Skin of body (tissue), 2 donors: ENCODE data around the gene ASPHD1. TPM values are rescaled to one million over a fixed set of nuclear protein-coding genes. Genes with fewer than 3 reads are reported as not detected.
"Not testable (repeated sequence)": the region's sequence is repeated elsewhere in the genome, so short reads cannot be mapped to it uniquely, and the experiment has no call there.

Experiments used
- DNase-seq: peaks from one replicate; lab custom pipeline; 2025; lab: John Stamatoyannopoulos, UW
- total RNA-seq: library from RNA; depleted of rRNA; stranded (reverse); fragments of >200 nt; gene quantifications from one replicate; pipeline ENCODE4 v1.2.3, GENCODE V29; 2014

The ASPHD1 gene
- 0.39 TPM for total RNA-seq

GRCh38 chr16:29900102-29900887 is at the start of gene ASPHD1:
ASPHD1 (plus strand) TSS chr16:29900488; CDS start chr16:29900972, 484 bp downstream.
- DNase-seq: peak; percentile 36

GRCh38 chr16:29850998-29851397 is 49.3 kb upstream of the ASPHD1 start:
- no peak for DNase-seq

- peak; percentile 86 for DNase-seq
Measured at GRCh38 chr16:29852654-29853053, 47.6 kb upstream of the ASPHD1 start.

GRCh38 chr16:29854520-29855100 is 45.7 kb upstream of the ASPHD1 start:
- no peak for DNase-seq

GRCh38 chr16:29857133-29857760 is 43.0 kb upstream of the ASPHD1 start:
- no peak for DNase-seq

- DNase-seq: no peak
Measured at GRCh38 chr16:29858149-29858849, 42.0 kb upstream of the ASPHD1 start.

- DNase-seq: no peak
Measured at GRCh38 chr16:29858974-29859373, 41.3 kb upstream of the ASPHD1 start.

GRCh38 chr16:29860218-29860617 is 40.1 kb upstream of the ASPHD1 start:
- no peak for DNase-seq

- DNase-seq: no peak
Measured at GRCh38 chr16:29862383-29862883, 37.9 kb upstream of the ASPHD1 start.

GRCh38 chr16:29862884-29863668 is 37.2 kb upstream of the ASPHD1 start, which contains the start of gene CDIPT:
CDIPT (minus strand) TSS chr16:29863226; CDS start chr16:29862857, 369 bp downstream.
- DNase-seq: peak; percentile 96

- no peak for DNase-seq
Measured at GRCh38 chr16:29863669-29863984, 36.7 kb upstream of the ASPHD1 start.

- DNase-seq: no peak
Measured at GRCh38 chr16:29864205-29864604, 36.1 kb upstream of the ASPHD1 start.

GRCh38 chr16:29868396-29869009 is 31.8 kb upstream of the ASPHD1 start:
- DNase-seq: no peak

GRCh38 chr16:29869067-29869466 is 31.2 kb upstream of the ASPHD1 start:
- DNase-seq: not testable (repeated sequence)

- DNase-seq: no peak
Measured at GRCh38 chr16:29871822-29872546, 28.3 kb upstream of the ASPHD1 start.

- DNase-seq: no peak
Measured at GRCh38 chr16:29873319-29873718, 27.0 kb upstream of the ASPHD1 start.

GRCh38 chr16:29875206-29875605 is 25.1 kb upstream of the ASPHD1 start:
- no peak for DNase-seq

GRCh38 chr16:29876217-29876593 is 24.1 kb upstream of the ASPHD1 start:
- no peak for DNase-seq

- no peak for DNase-seq
Measured at GRCh38 chr16:29876594-29877249, 23.6 kb upstream of the ASPHD1 start.
